Stomach (tissue), 4 donors: ENCODE results near the gene EPHB1.

Experiments
- EP300 ChIP-seq: sonication (generic); formaldehyde crosslinking; IDR thresholded peaks from one replicate; pipeline ENCODE4 v1.6.1; 2017; ENCODE audit warnings: antibody characterized with exemption
- POLR2A ChIP-seq, 4 donors: fragments of 450-650 bp; IDR thresholded peaks; one replicate each; pipeline ENCODE4 v1.6.1; 2016; ENCODE audit warnings: antibody characterized with exemption in 4 of 4, control low read depth in 2 of 4, mild to moderate bottlenecking in 1 of 4, moderate library complexity in 1 of 4
- POLR2AphosphoS5 ChIP-seq, 3 donors: sonication (generic); formaldehyde crosslinking; IDR thresholded peaks; one replicate each; pipeline ENCODE4 v1.6.1; 2016; ENCODE audit warnings: antibody characterized with exemption in 3 of 3
- TF ChIP-seq, protein P1 (sequence below), 7 experiments: fragments of 450-650 bp in 4 of 7; fragments of 200-600 bp in 3 of 7; sonication (generic) in 3 of 7; IDR thresholded peaks; one replicate each; pipeline ENCODE4 v1.5.1; 2016 to 2019; ENCODE audit warnings: antibody characterized with exemption in 7 of 7, control low read depth in 2 of 7, mild to moderate bottlenecking in 1 of 7

GRCh38 chr3:134791992-134792391, 3.1 kb upstream of the EPHB1 start:
- TF ChIP-seq, protein P1, sequence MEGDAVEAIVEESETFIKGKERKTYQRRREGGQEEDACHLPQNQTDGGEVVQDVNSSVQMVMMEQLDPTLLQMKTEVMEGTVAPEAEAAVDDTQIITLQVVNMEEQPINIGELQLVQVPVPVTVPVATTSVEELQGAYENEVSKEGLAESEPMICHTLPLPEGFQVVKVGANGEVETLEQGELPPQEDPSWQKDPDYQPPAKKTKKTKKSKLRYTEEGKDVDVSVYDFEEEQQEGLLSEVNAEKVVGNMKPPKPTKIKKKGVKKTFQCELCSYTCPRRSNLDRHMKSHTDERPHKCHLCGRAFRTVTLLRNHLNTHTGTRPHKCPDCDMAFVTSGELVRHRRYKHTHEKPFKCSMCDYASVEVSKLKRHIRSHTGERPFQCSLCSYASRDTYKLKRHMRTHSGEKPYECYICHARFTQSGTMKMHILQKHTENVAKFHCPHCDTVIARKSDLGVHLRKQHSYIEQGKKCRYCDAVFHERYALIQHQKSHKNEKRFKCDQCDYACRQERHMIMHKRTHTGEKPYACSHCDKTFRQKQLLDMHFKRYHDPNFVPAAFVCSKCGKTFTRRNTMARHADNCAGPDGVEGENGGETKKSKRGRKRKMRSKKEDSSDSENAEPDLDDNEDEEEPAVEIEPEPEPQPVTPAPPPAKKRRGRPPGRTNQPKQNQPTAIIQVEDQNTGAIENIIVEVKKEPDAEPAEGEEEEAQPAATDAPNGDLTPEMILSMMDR (IDR thresholded peaks at IDR 0.05) = no peak
- TF ChIP-seq EP300 (no peak), POLR2AphosphoS5 (IDR thresholded peaks at IDR 0.05) (no peak), POLR2A (IDR thresholded peaks at IDR 0.05) (no peak)
